Measurements from ENCODE around the gene BAD.

The BAD gene

DNA sequence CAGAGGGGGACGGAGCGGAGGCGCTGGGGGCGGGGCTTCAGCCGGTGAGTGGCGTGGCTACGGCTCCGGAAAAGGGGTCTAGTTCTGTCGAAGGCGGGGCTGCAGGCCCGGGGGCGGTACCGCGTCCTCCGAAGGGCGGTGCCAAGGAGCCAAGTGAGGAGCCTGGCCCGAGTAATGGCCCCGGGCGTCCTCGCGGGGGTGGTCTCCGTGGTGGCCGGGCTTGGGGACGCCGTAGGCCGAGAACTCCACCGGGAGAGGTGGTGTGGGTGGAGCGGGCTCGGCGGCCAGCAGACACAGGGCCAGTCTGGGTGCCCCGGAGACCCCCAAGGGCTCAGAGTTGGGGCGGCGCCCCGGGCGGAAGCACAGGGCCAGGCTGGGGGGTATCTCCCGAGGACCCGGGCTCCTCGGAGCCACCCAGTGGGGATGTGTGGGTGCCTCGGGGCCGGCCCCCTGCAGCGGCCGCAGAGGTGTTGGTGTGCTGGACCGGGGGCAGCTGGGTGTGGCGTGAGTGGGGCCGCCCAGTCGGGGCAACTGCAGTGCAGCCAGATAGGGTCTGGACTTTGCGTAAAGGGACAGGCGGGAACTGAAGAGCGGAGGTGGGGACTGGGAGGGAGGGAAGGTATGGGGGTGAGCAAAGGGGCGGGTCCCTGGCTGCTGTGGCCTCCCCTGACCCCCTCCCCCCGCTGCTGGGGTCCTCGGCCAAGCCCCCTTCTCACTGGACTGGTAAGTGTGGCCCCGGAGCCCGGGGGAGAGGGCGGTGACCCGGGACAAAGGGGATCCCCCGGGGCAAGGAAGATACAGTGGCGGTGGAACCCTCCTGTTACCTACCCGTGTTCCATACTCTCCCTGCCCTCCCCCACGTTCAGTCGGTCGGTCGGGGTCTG is 42.7 kb downstream of the BAD start:
- DNase-seq, result peak; percentile 97

DNA sequence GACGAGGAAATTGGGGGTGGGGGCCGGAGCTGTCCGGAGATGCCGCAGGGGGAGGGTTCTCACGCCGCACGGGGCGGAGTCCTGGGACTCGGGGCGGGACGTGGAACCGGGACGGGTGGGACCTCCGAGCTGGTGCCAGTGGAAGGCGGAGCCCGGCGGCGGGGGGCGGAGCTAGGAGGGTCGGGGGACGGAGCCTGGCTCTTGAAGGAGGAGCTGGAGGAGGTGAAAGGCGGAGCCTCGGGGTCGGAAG is 43.3 kb downstream of the BAD start:
- DNase-seq, result no peak

DNA sequence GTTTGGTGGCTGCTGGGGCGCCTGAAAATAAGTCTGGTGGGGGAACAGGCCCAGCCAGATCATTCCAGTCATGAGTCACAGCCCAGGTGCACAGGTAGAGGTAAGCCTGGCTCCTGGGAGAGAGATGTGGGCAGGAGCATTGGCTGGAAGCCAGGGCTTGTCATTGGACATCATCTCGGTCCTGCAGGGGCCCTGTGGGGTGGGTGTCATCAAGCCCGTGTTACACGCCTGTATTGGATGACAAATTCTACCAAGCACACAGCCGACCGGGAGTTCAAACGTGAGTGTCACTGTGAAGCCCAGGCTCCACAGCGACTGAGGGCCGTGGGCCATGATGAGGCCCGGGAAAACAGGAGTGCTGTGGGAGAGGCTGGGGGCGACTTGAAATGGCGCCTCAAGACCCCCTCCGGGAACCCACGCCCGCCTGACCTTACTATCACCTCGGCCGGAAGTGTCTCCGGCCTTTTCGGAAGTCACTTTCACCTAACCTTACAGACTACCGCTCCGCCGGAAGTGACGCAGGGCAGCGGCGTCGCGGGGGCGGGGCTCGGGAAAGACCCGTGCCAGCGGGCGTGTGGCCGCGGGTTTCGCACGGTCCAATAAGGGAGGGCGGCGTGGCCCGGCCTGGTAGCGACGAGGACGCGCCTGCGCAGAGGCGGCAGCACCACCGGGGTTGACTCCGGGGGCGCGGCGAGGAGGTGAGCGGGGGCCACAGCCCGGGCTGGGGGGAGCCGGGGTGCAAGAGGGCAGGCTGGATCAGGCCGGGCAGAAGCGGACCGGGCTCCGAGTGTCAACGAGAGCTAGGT is 43.8 kb downstream of the BAD start, which contains the start of gene FKBP2:
Gene FKBP2 (plus strand): TSS at position 661 of the 806 bp plus-strand sequence. CDS start 1,293 bp downstream, outside the sequence.
- DNase-seq, result peak; percentile 91

DNA sequence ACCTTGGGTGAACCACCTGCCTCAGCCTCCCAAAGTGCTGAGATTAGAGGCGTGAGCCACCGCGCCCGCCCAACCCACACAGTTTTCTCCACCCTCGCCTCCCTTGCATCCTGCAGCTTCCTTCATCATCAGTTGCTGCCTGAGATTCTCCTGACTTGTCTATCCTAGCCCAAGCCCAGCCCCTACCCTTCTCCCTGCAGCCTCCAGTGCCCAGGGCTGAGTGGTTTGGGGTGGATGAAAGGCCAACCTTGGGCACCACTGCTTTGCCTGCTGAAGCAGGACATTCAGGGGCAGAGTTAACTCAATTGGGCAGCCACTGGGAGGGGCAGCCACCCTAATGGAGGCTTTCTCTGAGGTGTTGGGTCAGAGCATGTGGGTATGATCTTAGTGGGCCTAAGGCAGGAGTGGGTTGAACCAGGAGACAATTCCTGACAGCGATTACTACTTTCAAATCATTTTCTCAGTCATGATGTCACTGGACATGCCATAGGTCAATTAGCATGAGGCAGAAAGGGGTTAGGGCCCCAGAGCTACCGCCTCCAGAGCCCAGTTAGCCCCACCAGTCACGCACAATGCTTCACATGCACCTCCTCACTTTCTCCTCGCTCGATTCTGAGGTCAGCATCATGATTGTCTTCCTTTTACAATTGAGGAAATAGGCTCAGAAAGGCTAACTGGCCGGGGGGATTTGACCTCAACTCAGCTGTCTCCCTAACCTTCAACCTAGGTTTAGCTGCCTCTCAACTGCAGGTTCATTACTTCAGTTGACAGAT is 44.6 kb downstream of the BAD start:
- DNase-seq, result no peak

DNA sequence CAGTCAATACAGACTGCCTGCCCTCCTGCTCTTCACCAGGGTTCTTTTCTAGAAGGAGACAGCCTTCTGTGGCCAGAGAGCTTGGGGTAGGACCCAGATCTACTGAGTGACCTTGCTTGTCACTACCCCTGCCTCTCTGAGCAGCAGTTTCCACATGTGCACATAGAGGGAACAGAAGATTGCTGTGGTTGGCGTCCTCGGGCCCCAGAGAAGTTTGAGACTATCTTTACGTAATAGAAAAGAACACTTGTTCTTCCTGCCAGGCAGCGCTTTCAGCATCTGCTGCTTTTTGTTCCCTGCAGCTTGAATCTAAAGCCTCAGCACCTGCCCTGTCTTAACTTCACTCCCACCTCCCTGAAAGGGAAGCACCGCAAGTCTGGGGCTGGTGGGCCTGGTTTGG is 45.5 kb downstream of the BAD start:
- no peak for DNase-seq

DNA sequence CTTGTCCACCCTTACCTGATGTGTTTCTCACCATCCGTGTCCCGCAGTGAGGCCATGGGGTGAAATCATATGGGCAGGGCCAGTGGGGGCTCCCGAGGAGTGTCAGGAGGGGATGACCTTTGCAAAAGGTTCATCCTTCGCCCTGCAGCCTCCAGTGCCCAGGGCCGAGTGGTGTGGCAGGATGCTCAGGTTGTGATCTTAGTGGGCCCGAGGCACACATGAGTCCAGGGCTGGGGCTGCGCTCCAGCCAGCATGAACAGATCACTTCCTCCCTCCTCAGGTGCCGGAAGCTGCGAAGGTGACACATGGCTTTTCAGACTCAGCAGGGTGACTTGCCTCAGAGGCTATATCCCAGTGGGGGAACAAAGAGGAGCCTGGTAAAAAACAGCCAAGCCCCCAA is 46.4 kb downstream of the BAD start:
- peak; percentile 28 for DNase-seq

DNA sequence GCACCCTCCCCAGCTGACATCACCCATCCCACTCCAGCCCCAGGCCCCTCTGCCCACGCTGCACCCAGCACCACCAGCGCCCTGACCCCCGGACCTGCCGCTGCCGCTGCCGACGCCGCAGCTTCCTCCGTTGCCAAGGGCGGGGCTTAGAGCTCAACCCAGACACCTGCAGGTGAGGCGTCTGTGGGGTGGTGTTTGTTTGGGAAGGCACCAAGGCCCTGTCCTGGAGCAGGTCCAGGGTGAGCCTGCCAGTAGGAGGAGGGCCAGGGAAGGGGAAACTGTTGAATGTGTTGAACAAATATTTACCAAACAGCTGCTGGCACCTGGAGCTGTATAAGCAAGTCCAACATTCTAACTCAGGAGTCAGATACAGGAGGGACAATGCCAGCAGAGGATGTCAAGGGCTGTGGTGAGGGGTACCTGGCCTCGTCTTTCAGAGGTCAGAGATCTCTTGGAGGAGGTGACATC is 46.9 kb downstream of the BAD start:
- peak; percentile 95 for DNase-seq

DNA sequence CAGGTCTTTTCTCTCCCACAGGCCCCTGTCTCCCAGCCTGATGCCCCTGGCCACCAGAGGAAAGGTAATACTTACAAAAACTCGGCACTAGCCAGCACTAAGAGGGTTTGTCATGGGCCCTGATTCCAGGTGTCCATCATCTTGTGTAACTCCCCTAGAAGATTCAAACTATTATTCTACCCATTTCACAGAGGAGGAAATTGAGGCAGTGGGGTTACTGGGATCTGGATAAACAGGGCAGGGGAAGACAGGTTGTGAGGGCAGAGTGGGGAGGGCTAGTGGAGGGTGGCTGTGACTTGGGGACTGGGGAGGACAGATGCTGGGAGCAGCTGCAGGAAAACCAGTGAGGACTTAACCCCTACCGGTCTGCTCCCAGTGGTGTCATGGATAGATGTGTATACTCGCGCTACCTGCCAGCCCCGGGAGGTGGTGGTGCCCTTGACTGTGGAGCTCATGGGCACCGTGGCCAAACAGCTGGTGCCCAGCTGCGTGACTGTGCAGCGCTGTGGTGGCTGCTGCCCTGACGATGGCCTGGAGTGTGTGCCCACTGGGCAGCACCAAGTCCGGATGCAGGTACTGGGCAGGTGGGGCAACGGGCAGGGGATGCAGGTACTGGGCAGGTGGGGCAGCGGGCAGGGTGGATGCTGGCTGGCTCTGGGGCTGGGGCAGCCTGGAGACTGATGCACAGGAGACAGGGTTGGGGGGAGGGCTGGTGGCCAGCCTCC is 48.9 kb downstream of the BAD start:
- DNase-seq, result no peak

DNA sequence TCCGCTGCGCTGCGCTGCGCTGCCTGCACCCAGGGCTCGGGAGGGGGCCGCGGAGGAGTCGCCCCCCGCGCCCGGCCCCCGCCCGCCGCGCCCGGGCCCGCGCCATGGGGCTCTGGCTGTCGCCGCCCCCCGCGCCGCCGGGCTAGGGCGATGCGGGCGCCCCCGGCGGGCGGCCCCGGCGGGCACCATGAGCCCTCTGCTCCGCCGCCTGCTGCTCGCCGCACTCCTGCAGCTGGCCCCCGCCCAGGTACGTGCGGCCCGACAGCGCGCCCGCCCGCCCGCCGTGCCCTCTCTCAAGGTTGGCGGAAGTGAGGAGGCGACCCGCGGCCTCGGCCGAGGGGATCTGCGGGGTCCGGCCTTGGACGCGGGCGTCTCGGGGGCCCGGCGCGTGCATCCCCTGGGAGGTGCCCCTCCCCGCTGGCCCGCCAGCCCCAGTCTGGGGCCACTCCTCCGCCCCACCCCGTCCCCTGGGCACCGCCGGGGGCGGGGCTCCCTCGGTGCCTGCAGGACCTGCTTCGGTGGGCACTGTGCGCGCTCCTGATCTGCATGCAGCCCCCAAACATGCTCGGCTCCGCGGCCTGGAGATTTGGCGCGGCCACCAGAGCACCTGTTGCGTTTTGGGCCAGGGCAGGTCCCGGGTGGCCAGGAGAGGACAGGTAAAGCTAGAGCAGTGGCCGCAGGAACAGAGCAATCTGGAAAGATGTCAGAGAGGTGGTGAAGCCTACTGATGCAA is 49.7 kb downstream of the BAD start:
- no peak for DNase-seq

DNA sequence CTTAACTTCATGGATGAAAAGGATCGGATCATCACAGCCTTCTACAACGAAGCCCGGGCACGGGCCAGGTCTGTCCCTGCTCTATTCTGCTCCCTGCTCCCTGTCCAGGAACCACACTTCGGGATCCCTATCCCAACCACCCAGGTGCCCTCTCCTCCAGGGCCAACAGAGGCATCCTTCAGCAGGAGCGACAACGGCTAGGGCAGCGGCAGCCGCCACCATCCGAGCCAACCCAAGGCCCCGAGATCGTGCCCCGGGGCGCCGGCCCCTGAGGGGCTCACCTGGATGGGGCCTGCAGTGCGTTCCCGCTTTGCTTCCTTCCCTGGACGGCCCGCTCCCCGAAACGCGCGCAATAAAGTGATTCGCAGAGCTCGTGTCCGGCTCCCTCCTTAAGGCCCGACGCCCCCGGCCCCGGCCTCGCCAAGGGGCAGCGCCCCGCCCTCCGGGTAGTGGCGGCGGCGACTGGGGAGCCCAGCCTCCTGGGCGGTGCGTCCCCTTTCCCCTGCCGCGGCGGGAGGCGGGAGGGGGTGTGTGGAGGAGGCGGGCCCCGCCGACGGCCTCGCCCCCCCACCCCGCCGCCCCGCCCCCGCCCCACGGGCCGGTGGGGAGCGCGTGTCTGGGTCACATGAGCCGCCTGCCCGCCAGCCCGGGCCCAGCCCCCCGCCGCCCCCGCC is 50.4 kb downstream of the BAD start, which contains the start of gene VEGFB:
Gene VEGFB (plus strand): TSS at position 672 of the 674 bp plus-strand sequence. CDS start 250 bp downstream, outside the sequence.
- DNase-seq, result peak; percentile 39

DNA sequence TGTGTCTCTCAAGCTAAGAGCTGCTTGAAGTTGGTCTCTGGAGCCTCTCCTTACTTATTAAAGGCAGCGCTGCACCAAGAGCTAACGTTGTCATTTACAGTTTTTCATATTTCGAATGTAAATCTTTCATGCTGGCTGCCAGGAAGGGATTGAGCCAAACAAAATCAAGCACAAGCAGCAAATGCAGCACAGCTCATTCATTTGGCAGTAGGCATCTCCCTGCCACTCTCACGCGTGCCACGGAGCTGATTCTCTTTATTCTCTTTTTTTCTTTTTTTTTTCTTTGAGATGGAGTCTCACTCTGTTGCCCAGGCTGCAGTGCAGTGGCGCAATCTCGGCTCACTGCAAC is 51.5 kb downstream of the BAD start:
- DNase-seq, result no peak

DNA sequence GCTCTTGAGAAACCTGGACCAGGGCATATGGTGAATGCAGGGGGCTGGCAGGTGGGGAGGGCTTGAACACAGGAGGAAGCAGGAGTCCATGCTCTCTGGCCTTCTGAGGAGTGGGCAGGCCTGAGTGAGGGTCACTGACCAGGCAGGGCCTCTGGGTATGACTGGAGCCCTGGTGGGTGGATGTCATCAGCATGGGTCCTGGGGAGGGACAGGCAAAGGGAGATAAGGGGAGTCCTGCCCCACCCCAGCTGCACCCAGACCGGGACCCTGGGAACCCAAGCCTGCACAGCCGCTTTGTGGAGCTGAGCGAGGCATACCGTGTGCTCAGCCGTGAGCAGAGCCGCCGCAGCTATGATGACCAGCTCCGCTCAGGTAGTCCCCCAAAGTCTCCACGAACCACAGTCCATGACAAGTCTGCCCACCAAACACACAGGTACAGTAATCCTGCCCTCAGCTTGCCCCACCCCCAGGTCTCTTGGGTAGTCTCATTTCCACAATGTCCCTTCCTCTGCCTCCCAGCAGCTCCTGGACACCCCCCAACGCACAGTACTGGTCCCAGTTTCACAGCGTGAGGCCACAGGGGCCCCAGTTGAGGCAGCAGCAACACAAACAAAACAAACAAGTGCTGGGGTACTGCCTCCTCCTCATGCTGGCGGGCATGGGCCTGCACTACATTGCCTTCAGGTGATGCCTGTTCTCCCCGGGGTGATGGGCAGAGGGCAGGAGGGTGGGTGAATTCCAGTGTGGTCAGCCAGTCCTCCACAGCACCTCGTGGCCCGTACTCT is 52.1 kb downstream of the BAD start:
- DNase-seq, result no peak

DNA sequence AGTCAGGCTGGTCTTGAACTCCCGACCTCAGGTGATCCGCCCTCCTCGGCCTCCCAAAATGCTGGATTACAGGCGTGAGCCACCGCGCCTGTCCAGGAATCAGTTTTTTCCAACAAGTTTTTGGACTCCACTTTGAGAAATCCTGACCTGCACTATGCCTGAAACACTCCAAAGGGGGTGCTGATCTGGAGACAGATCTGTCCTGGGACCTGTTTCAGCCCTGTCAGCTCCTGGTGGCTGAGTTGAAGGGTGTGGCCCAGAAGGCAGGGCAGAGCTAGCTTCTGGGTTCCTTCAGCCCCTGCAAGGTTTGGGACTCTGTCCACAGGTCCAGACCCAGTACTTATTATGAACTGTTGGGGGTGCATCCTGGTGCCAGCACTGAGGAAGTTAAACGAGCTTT is 52.9 kb downstream of the BAD start:
- no peak for DNase-seq

DNA sequence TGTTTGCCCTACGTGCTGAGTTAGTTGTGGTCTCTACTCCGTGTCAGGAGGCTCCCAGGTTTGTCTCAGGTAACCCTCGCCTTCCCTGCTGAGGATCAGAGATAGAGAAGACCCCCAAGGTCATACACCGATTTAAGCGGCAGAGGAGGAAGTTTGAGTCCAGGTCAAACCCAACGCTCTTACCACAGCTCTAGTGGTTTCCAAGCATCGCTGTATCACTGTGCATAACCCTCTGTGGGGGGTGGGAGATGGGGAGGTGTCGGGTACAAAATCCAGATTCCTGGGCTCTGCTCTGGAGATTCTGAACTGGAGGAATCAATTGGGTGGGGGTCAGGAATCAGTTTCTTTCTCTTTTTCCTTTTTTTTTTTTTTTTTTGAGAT is 53.5 kb downstream of the BAD start:
- DNase-seq, result no peak

DNA sequence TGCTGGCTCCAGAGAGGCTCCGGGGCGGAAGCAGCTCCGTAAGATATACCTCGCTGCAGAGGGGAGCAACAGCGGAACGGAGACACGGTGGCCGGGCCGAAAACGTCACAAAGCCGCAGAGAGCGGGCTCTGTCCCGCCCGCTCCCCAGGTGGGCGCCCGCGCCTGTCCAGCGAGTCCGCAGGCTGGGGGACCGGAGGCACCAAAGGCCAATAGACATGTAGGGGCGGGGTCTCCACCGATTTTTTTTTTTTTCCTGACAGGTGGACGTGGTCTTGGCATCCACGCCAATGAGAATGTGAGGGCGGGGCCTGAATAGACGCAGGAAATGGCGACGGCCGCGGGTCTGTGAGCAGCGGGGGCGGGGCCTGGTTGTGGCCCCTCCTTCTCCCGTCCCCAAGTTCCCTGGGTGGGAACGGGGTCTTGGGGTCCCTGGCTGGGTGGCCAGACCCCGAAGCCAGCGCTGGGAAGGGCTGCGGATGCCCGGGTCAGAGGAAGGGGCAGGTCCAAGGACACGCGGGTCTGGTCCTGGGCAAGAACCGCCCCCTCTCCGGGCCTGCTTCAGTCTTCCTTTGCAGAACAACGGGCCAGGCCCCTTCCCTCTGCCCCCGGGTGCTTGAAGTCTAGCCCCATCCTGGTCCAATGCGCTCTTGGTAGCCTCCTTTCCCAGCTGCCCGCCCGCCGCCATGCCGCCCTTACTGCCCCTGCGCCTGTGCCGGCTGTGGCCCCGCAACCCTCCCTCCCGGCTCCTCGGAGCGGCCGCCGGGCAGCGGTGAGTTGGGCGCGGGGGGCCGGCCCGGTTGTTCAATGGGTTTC is 54.1 kb downstream of the BAD start, which contains the start of gene DNAJC4:
Gene DNAJC4 (plus strand): TSS at position 378 of the 814 bp plus-strand sequence. CDS start 307 bp downstream, at position 685.
- peak; percentile 95 for DNase-seq

DNA sequence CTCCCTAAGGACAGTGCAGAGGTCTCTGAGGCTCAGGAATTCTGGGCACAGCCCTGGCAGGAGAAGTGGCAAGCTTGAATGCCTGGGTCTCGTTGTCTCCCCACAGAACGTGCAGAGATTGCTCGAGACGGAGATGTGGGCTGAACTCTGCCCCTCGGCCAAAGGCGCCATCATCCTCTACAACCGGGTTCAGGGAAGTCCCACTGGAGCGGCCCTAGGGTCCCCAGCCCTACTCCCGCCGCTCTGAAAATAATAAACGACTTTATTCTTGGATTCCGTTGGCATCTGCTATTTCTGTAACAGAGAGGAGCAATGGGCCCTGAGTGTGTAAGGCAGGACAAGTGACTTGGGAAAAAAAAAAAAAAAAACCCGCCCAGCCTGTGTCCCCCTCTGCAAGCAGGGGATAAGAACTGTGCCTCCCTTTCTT is 54.7 kb downstream of the BAD start:
- DNase-seq, result no peak

DNA sequence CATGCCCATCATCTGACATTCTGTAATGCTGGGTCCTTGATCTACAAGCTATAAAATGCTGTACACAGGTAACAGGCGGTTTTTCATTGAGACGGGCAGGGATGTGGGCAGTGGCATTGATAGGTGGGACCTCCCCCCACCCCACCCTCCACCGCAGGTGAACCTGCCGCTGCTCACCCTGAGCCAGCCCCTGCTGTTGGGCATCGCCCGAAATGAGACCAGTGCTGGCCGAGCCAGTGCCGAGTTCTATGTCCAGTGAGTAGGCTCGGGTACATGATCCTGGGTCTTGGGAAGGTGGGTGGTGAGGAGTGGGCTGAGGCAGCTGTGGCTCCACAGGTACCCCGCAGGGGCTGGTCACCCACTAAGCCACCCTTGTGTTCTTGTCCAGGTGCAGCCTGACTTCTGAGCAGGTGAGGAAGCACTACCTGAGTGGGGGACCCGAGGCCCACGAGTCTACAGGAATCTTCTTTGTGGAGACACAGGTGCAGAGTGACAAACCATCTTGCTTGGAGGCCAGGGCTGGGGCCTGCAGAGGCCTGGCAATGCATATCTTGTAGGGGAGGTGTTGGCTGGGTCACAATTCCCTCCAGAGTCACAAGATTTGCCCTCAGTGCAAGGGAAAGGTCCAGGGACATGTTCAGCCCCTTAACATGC is 55.2 kb downstream of the BAD start:
- DNase-seq, result no peak

DNA sequence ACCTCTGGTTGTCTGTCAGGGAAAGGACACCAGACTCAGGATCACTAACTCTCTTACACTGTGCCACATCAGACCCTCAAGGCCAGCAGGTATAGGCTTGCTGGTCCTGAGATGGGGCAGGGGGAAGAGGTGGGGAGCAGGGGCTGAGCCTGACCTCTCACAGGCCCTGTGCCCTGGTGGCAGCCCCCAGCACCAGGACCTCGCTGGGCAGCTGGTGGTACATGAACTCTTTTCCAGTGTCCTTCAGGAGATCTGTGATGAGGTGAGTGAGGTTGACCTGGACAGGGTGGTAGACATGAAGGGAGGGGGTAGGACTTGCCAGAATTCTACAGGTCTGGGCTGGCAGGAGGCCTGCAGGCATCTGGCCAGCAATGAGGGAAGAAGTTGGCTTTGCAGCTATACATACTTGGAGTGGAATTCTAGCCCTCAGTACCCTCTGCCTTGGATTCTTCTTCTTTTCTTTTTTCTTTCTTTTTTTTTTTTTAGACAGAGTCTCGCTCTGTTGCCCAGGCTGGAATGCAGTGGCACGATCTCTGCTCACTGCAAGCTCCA is 57.0 kb downstream of the BAD start:
- no peak for DNase-seq
